ENCODE results near the gene ZSCAN16.

GRCh38 chr6:28161410-28162079 is 37.1 kb downstream of the ZSCAN16 start:
- TF ChIP-seq, protein P1, sequence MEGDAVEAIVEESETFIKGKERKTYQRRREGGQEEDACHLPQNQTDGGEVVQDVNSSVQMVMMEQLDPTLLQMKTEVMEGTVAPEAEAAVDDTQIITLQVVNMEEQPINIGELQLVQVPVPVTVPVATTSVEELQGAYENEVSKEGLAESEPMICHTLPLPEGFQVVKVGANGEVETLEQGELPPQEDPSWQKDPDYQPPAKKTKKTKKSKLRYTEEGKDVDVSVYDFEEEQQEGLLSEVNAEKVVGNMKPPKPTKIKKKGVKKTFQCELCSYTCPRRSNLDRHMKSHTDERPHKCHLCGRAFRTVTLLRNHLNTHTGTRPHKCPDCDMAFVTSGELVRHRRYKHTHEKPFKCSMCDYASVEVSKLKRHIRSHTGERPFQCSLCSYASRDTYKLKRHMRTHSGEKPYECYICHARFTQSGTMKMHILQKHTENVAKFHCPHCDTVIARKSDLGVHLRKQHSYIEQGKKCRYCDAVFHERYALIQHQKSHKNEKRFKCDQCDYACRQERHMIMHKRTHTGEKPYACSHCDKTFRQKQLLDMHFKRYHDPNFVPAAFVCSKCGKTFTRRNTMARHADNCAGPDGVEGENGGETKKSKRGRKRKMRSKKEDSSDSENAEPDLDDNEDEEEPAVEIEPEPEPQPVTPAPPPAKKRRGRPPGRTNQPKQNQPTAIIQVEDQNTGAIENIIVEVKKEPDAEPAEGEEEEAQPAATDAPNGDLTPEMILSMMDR (IDR thresholded peaks at IDR 0.05; ENCODE audit: borderline replicate concordance, extremely low read depth, low read length, poor library complexity, severe bottlenecking), result no peak
- TF ChIP-seq EZH2 (IDR thresholded peaks at IDR 0.05; ENCODE audit: borderline replicate concordance, low read depth, low read length, severe bottlenecking), result no peak

Measured in DND-41 (cell line).